ENCODE measurements around the gene IFI27L1. TPM values are rescaled to one million over a fixed set of nuclear protein-coding genes. Genes with fewer than 3 reads are reported as not detected.

The IFI27L1 gene
- total and polyA plus RNA-seq, 12 donors = 7.7 to 47.4 (median 17.1) TPM

- H3K4me3 ChIP-seq = peak overlapping the region in 4 of 10 donors; percentile 3 to 73 (median 66)
- intact Hi-C loops (cut with DNase I) = no loop called here
- H3K27ac ChIP-seq = peak overlapping the region in 9 of 10 donors; percentile 20 to 97 (median 87)
- 24% methylated on average over 4 of the region's 4 CpGs for WGBS, 2 donors
- H3K9me3 ChIP-seq = peaks cover 0 to 15% (median 8%) of the 10 kb centered on the region in 11 donors
- ATAC-seq (peak in 7 of 8 donors; percentile 21 to 62 (median 48)), DNase-seq (no peak)
- no peaks in the 10 kb centered on the region for H3K27me3 ChIP-seq
- H3K4me1 ChIP-seq = peaks cover 10 to 43% (median 34%) of the 10 kb centered on the region in 9 donors
- TF ChIP-seq CTCF (IDR thresholded peaks at IDR 0.05) = no peak
- H3K36me3 ChIP-seq = peaks cover 0 to 14% (median 0%) of the 10 kb centered on the region in 9 donors
Measured at GRCh38 chr14:94115058-94115591, 34.0 kb downstream of the IFI27L1 start.

GRCh38 chr14:94115631-94116030 is 34.5 kb downstream of the IFI27L1 start:
- H3K27me3 ChIP-seq = no peaks in the 10 kb centered on the region
- H3K4me3 ChIP-seq = no peak overlapping the region
- no peak for DNase-seq
- TF ChIP-seq CTCF (IDR thresholded peaks at IDR 0.05) = no peak
- ATAC-seq = peak in 1 of 8 donors; percentile 23
- H3K27ac ChIP-seq = peak overlapping the region in 8 of 10 donors; percentile 62 to 97 (median 88)
- H3K36me3 ChIP-seq = peaks cover 0 to 14% (median 0%) of the 10 kb centered on the region in 9 donors
- peaks cover 10 to 38% (median 34%) of the 10 kb centered on the region in 9 donors for H3K4me1 ChIP-seq
- H3K9me3 ChIP-seq = peaks cover 0 to 20% (median 8%) of the 10 kb centered on the region in 11 donors
- 84 to 95% methylated on average over 15 of the region's 15 CpGs for WGBS, 2 donors
- intact Hi-C loops (cut with DNase I) = no loop called here

GRCh38 chr14:94116701-94117100 is 35.6 kb downstream of the IFI27L1 start:
- no peak overlapping the region for H3K27ac ChIP-seq
- ATAC-seq (no peak), DNase-seq (no peak)
- WGBS, 2 donors = 84 to 89% methylated on average over 10 of the region's 10 CpGs
- H3K36me3 ChIP-seq = peaks cover 0 to 14% (median 0%) of the 10 kb centered on the region in 9 donors
- peaks cover 10 to 38% (median 31%) of the 10 kb centered on the region in 9 donors for H3K4me1 ChIP-seq
- H3K9me3 ChIP-seq = peaks cover 0 to 26% (median 8%) of the 10 kb centered on the region in 11 donors
- no peak overlapping the region for H3K4me3 ChIP-seq
- intact Hi-C loops (cut with DNase I) = no loop called here
- no peaks in the 10 kb centered on the region for H3K27me3 ChIP-seq
- TF ChIP-seq CTCF (IDR thresholded peaks at IDR 0.05) = no peak

DNA sequence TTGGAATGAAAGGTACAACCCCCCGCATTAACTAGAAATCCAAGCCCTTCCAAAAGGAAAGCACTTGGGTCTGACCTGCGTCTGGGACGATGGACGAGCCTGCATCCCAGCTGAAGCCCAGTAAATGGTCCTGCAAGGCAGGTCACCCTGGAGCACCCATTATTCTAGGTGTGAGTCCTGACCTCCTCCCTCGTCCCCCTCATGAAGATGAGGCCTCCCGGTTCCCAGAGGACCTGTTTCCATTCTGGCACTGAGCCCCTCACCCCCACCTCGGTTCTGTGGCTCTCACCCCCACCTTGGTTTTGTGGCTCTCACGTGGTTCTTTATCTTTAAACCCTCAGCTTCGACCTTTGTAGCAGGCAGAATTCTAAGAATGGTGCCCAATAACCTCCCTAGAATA is 36.7 kb downstream of the IFI27L1 start:
- H3K4me1 ChIP-seq = peaks cover 10 to 30% (median 27%) of the 10 kb centered on the region in 9 donors
- no peak for TF ChIP-seq CTCF (IDR thresholded peaks at IDR 0.05)
- intact Hi-C loops (cut with DNase I) = no loop called here
- peaks cover 0 to 26% (median 8%) of the 10 kb centered on the region in 11 donors for H3K9me3 ChIP-seq
- peaks cover 0 to 14% (median 0%) of the 10 kb centered on the region in 9 donors for H3K36me3 ChIP-seq
- H3K27ac ChIP-seq = no peak overlapping the region
- DNase-seq = no peak
- no peak overlapping the region for H3K4me3 ChIP-seq
- WGBS, 2 donors = 74 to 78% methylated on average over 9 of the region's 9 CpGs
- H3K27me3 ChIP-seq = no peaks in the 10 kb centered on the region
- ATAC-seq = no peak
